DMS 273 treated with DMSO at 0.1 percent for 48 hours (cell line): ENCODE measurements around the gene GADD45A.

Source experiments
- DNase-seq: peaks from one replicate; lab custom pipeline; 2025; lab: John Stamatoyannopoulos, UW

GADD45A gene

GRCh38 chr1:67668660-67669059 lies 16.3 kb upstream of the GADD45A start:
- no peak for DNase-seq

DNA sequence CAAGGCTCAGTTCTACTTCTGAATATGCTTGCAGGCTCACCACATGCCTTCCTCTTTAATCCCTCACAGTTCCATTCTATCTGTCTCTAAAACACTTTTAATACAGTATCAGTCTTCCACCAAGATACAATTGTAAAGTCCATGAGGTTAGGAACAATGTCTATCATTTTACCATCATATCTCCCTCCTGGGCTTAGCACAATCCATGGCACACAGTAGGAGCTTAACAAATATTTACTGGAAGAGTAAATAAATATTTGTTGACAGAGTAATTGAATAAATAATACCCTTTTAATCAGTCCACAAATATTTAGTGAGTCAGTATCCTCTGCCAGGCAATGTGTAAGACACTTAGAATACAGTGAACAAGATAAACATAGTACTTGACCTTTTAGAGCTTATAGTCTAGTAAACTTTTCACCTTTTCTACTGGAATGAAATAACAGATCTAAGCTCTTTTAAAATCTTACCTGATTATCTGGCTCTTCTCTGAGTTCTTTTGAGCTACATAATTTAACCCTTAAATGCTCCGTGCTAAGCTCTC lies 12.7 kb upstream of the GADD45A start:
- no peak for DNase-seq

DNA sequence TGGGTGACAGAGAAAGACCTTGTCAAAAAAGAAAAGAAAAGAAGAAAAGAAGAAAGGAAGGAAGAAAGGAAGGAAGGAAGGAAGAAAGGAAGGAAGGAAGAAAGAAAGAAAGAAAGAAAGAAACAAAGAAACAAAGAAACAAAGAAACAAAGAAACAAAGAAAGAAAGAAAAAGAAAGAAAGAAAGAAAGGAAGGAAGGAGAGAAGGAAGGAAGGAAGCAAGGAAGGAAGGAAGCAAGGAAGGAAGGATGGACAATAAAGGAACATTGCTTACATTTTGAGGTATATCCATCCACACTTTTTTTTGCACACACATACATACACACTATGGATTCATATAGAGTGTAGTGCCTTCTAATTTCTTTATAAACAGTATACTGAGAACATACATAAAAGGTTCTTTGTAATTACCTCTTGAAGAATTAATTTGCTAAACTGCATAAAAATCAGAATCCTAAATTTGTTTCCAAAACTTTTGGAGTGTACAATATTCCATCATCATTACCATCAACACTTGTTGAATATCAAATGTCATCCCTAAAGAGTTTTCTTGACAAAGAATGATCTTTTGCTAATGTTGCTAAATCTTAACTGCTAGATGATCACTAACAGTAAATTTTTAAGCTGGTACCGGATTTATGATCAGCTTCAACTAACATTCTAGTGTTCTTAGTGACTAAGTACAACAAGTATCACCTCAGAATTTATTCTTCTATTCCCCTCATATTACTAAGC lies 11.4 kb upstream of the GADD45A start:
- DNase-seq: no peak

GRCh38 chr1:67674260-67675011 lies 10.6 kb upstream of the GADD45A start:
- peak; percentile 98 for DNase-seq

- DNase-seq: peak; percentile 54
Observed at GRCh38 chr1:67675800-67676199, 9.2 kb upstream of the GADD45A start.

GRCh38 chr1:67676287-67676686 lies 8.7 kb upstream of the GADD45A start:
- DNase-seq: no peak

DNA sequence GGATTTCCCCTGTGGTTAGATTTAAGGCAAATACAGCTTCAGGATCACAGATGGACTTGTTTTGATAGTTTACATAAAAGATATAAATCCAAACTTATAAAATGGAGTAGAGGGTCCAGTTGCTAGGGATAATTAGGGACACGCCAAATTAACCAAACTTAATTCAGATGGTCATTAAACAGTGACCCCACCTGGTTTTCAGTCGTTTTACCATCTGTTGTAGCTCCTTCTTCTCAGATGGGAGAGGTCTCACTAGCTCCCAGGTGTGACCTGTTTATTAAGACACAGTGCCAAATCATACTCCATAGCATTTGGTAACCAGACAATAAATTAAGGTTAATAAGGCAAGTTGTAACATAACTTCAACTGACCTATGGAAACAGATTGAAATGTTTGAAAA lies 8.1 kb upstream of the GADD45A start:
- DNase-seq: peak; percentile 84

DNA sequence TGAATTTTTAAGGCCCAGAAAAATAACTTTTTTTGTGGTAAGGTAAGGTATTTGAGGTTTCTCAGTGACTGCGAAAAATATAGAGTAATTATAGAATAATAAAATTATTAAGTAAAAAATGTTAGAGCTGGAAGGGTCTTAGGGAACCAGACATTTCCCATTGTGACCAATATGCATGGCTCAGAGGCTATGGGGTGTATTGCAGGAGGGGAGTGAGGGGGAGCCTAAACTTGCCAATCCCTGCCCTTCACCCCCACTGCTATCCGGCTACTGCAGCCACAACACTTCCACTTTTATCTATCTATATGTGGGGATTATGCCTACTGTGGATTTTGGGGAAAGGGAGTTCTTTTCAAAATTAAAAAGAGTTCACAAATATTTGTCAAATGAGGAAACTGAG lies 7.6 kb upstream of the GADD45A start:
- no peak for DNase-seq

DNA sequence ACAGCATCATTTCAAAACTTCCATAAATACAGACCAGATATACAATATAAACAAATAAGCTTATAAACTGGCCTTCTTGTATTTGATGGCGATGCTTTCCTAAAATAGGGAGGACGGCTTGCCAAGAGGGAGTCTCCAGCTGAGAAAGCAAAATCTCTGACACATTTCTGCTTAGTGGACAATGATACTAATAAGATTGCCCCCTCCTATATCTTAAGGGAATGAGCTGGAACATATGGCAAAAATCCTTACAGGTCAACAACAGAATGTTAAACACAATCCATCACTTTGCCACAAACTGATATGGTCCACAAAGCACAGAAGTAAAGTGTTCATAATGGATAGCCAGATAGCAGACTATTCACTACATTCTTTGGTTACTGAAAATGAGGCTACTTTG lies 7.1 kb upstream of the GADD45A start:
- DNase-seq: no peak

GRCh38 chr1:67679691-67680090 lies 5.3 kb upstream of the GADD45A start:
- no peak for DNase-seq

- no peak for DNase-seq
Observed at GRCh38 chr1:67680486-67680885, 4.5 kb upstream of the GADD45A start.

DNA sequence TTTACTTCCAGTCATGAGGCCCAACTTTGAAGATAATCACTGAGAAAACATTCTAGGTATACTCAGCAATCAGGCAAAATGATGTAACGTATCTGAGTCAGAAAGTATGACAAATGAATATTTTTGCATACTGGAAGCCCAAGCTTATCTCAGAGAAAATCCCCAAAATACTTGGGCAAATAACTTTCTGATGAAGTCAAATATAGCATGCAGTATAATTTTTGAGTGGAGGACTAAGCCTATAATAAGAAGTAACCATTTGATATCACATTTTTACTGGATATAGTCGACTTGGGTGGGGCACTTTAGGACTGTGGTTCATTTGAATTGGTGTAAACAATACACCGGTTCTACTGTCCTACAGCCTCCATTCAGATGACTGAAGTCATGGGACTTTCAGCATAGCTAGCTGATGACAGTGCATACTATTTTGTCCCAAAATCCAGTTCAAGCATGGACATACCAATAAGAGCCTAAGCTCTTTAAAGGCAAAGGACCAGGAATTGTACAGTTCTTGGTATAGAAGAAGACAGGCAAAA lies 2.3 kb upstream of the GADD45A start:
- no peak for DNase-seq

DNA sequence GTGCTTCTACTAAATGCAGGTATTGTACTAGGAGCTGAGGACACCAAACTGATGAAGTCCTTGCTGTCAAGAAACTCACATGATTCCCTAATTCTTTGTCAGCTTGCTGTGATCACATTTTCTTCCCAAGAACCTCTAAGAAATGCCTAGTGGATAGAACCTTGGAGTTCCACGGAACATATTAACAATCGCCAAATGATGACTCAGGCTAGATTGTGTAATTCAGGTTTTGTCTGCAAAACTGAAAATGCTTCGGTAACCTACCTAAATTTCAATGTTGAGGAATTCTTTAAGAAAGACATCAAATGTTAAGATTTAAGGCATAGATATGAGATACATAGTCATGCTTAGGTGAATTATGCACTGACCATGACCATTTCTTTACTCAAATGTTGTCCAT lies 1.7 kb upstream of the GADD45A start:
- DNase-seq: no peak

DNA sequence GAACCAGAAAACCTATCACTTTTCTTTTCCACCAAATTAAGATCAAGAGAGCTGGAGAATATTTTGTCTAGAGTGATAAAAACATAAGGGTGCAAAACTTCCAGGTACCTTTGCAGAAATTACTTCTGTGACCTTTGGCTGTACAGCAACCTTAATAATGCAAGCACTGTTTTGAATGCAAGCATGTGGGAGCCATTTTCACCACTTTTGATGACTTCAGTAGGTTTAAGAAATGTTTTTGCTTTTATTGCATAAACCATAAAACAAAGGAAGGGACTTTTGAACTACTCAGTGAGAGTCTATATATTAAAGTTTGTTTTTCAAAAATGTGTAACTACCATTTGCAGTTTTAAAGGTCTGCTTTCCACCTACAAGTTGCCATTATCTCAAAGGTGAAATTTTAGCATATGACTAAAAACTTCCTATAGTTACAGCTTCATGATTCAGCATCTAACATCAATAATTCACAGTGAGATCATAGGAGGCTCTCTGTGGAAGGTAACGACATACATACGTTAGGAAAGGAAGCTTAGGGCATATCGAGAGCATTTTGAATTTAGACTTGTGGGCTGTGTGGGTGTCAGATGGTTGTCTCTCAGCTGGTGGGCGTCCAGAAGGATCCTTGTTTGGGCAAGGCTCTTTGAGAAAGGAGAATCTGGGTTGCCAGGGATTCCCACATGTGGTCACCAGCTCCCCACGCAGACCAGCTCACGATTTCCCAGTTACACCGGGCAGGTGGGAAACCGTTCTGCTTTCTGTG lies 1.1 kb upstream of the GADD45A start:
- DNase-seq: peak; percentile 47

GRCh38 chr1:67684526-67685066 lies 405 bp upstream of the GADD45A start:
- DNase-seq: no peak

DNA sequence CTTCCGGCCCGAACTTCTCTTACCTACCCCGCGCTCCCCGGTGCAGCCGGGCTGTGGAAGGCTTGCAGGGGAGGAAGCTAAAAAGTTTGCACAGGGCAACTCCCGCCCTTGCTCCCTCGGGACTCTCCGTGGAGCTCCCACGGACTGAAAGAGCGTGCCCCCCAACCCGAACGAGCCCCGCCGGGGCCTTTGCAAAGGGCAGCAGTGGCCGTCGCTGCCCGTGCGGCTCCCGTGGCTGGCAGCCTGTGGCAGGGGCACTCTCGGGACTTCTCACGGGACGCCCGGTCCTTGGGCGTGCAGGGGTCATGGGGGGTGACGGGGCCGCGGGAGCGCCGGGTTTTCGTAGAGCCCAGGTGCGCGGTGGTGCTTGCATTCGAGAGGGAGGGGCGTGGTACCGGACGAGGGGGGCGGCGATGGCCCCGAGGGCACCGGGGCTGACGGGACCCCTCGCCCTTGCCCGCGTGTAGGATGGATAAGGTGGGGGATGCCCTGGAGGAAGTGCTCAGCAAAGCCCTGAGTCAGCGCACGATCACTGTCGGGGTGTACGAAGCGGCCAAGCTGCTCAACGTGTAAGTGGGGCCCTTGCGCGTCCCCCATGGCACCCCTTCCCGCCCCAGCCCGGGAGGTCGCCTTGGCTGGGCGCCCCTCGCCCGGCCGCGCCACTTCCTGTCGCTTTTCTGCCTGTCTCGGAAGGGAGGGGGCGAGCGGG lies 711 bp downstream of the GADD45A start:
- DNase-seq: no peak

DNA sequence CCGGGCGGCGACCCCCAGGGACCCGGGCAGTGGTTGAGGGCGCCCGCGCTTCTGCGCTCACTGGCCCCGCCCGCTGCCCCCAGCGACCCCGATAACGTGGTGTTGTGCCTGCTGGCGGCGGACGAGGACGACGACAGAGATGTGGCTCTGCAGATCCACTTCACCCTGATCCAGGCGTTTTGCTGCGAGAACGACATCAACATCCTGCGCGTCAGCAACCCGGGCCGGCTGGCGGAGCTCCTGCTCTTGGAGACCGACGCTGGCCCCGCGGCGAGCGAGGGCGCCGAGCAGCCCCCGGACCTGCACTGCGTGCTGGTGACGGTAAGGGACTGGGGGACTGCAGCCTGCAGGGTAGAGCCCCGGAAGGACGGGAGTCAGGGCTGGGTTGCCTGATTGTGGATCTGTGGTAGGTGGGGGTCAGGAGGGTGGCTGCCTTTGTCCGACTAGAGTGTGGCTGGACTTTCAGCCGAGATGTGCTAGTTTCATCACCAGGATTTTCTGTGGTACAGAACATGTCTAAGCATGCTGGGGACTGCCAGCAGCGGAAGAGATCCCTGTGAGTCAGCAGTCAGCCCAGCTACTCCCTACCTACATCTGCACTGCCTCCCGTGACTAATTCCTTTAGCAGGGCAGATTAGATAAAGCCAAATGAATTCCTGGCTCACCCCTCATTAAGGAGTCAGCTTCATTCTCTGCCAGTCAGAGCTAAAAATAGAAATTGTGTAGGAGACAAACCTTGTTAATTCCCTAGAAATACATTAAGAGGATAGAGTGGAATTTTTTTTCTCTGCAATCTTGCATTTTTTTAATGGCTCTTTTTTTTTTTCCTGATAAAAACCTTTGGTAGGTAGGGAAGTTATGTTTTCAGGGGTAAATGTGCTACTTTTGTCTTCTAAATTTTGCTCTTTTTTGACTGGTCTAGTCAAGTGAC lies 1.5 kb downstream of the GADD45A start:
- DNase-seq: peak; percentile 85

DNA sequence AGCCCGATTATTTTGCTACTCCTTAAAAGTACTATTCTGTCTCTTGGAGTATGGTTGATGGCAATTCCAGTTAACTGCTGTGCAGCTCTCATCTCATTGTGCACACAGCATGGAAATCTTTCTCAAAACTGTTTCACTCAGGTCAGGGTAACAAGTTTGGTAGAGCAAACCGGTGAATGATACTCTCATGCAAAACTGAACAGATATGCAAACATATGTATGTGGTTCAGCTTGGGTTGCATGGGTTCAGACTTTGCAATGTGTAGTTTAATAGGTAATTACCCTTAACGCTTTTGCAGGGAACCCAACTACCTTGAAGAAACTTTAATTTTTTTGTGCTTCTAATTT lies 2.2 kb downstream of the GADD45A start:
- no peak for DNase-seq

GRCh38 chr1:67687649-67688048 lies 2.6 kb downstream of the GADD45A start:
- DNase-seq: no peak

DNA sequence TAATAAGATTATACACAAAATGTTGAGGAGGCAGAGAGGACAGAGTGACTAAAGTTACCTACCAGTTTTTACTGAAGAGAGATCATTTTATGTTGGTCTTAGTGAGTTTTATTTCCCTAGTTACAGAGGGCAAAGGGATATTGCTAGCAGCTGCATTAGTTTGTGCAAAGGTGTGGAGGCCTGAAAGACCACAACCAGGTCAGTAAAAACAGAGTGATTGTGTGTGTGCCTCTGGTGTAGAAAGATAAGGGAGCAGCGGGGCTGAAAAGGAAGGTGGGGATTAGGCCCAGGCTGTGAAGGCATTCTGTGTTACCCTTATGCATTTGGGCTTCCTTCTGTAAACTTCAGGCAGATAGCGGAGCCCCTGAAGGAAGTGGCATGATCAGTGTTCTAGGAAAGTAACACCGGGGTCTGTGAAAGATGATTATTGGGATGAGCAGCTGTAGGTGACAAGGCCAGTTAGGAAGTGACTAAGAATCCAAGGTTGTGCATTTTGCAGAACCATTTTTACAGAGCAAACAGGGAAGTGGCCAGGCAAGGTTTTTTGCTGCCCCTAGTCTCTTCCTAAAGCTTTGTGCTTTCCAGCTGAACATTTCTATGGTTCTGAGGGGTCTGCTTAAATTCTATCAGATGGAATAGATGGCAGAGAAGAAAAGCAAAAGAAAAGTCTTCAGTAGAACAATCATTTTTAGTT lies 3.7 kb downstream of the GADD45A start:
- DNase-seq: no peak
